Activated B cell treated with CpG ODN at 0.5 μM for 24 hours (primary cell): ENCODE data around the gene SPRN. TPM values are rescaled to one million over a fixed set of nuclear protein-coding genes. Genes with fewer than 3 reads are reported as not detected.
"Not testable (repeated sequence)": the region's sequence is repeated elsewhere in the genome, so short reads cannot be mapped to it uniquely, and the experiment has no call there.

Source experiments
- ATAC-seq: fragments of 200-7000 bp; cut with Tn5 transposase; one replicate; pipeline ENCODE4 v1.10.0; 2021; ENCODE audit warnings: low read depth, mild to moderate bottlenecking, moderate library complexity
- CTCF ChIA-PET: fragments of 350-600 bp; sonication (Branson Sonifier 250); formaldehyde crosslinking; loops from one replicate; lab custom pipeline; 2021; ENCODE audit warnings: antibody characterized with exemption; lab: Charles Lee
- POLR2A ChIA-PET: fragments of 350-600 bp; sonication (Branson Sonifier 250); formaldehyde crosslinking; loops from one replicate; lab custom pipeline; 2021; ENCODE audit warnings: antibody characterized with exemption; lab: Charles Lee
- DNase-seq: peaks from one replicate; pipeline ENCODE4 v3.0.0; 2022
- H3K27ac Mint-ChIP-seq: one replicate; pipeline ENCODE4 v1.8.0; 2020; ENCODE audit warnings: mixed read lengths
- H3K27me3 Mint-ChIP-seq: one replicate; pipeline ENCODE4 v1.8.0; 2021; ENCODE audit warnings: mixed read lengths
- H3K36me3 Mint-ChIP-seq: one replicate; pipeline ENCODE4 v1.8.0; 2021; ENCODE audit warnings: low read depth, mixed read lengths
- H3K4me1 Mint-ChIP-seq: one replicate; pipeline ENCODE4 v1.8.0; 2021; ENCODE audit warnings: mixed read lengths
- H3K4me3 Mint-ChIP-seq: one replicate; pipeline ENCODE4 v1.8.0; 2020; ENCODE audit warnings: mild to moderate bottlenecking, mixed read lengths
- H3K9me3 Mint-ChIP-seq: one replicate; pipeline ENCODE4 v1.8.0; 2020; ENCODE audit warnings: mixed read lengths
- intact Hi-C: fragments of 100-400 bp; cut with micrococcal nuclease; formaldehyde crosslinking; loops from one replicate; pipeline ENCODE4 v1.15.1; 2024
- total RNA-seq: library from RNA; stranded (reverse); gene quantifications from 2 replicates; pipeline ENCODE4 v1.2.3, GENCODE V29; 2022
- TF ChIP-seq, protein P1 (sequence below): fragments of 200-600 bp; IDR thresholded peaks from one replicate; pipeline ENCODE4 v1.8.0; 2022; ENCODE audit warnings: antibody characterized with exemption, mild to moderate bottlenecking

Gene SPRN
- total RNA-seq, 1 donor from 2014 or later, result not detected

DNA sequence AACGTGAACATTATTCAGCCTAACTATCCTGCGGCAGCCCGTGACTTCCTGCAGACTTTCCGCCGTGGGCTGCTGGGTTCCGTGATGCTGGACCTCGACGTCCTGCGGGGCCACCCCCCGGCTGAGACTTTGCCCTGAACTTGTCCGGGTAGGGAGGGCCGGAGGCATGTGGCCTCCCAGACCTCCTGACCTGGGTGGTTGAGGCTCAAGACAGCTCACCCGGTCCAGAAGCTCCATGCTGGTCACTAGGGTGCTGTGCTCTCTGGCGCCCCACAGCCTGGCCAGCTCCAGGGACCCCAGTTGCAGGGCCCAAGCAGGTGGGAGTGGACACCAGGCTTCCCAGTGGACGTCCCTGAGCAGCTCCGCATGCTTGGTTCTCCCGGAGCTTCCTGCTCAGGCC, 4.4 kb downstream of the SPRN start:
- DNase-seq (no peak), ATAC-seq (no peak)
- Mint-ChIP-seq H3K27ac (no peak overlapping the region), H3K4me1 (peaks cover 3% of the 10 kb centered on the region), H3K9me3 (no peaks in the 10 kb centered on the region), H3K4me3 (no peak overlapping the region), H3K27me3 (no peaks in the 10 kb centered on the region), H3K36me3 (peaks cover 40% of the 10 kb centered on the region)
- ChIA-PET POLR2A (no interaction called here), CTCF (no interaction called here)
- intact Hi-C loops, result no loop called here
- TF ChIP-seq, protein P1, sequence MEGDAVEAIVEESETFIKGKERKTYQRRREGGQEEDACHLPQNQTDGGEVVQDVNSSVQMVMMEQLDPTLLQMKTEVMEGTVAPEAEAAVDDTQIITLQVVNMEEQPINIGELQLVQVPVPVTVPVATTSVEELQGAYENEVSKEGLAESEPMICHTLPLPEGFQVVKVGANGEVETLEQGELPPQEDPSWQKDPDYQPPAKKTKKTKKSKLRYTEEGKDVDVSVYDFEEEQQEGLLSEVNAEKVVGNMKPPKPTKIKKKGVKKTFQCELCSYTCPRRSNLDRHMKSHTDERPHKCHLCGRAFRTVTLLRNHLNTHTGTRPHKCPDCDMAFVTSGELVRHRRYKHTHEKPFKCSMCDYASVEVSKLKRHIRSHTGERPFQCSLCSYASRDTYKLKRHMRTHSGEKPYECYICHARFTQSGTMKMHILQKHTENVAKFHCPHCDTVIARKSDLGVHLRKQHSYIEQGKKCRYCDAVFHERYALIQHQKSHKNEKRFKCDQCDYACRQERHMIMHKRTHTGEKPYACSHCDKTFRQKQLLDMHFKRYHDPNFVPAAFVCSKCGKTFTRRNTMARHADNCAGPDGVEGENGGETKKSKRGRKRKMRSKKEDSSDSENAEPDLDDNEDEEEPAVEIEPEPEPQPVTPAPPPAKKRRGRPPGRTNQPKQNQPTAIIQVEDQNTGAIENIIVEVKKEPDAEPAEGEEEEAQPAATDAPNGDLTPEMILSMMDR, result no peak

DNA sequence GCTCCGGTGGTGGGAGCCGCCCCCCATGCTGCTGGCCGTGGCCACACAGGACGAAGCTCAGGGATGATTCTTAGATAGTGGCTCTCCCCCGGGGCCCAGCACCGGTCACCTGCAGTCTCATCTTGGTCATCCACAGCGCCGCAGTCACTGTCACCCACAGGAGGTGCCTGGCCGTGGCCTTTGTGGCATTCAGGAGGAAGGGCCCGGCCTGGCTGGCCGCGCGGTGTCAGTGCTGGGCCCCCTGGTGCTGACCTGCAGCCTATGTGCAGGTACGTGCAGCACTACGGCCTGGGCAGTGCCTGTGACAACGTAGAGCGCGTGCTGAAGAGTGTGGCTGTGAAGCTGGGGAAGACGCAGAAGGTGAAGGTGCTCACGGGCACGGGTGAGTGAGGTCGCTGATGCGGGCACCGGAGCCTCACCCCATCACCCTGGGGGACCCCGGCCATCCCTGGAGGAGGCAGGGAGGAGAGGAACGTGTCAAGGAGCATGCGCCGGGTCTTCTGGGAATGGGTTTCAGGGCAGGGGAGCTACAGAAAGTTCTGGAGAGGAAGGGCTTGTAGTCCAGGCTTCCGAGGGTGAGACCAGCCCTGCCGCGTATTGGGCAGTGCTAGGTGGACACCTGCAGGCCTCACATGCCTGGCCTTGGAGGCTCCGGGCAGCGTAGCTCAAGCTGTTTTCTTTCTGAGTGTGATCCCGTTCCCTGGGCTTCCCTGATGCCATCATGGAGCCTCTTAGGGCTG, 5.0 kb downstream of the SPRN start:
- H3K36me3 Mint-ChIP-seq, result peaks cover 44% of the 10 kb centered on the region
- POLR2A ChIA-PET, result no interaction called here
- H3K27ac Mint-ChIP-seq, result no peak overlapping the region
- CTCF ChIA-PET, result no interaction called here
- H3K4me1 Mint-ChIP-seq, result peaks cover 3% of the 10 kb centered on the region
- no peaks in the 10 kb centered on the region for H3K9me3 Mint-ChIP-seq
- intact Hi-C loops, result no loop called here
- no peaks in the 10 kb centered on the region for H3K27me3 Mint-ChIP-seq
- ATAC-seq (no peak), DNase-seq (no peak)
- TF ChIP-seq, protein P1, result no peak
- no peak overlapping the region for H3K4me3 Mint-ChIP-seq

DNA sequence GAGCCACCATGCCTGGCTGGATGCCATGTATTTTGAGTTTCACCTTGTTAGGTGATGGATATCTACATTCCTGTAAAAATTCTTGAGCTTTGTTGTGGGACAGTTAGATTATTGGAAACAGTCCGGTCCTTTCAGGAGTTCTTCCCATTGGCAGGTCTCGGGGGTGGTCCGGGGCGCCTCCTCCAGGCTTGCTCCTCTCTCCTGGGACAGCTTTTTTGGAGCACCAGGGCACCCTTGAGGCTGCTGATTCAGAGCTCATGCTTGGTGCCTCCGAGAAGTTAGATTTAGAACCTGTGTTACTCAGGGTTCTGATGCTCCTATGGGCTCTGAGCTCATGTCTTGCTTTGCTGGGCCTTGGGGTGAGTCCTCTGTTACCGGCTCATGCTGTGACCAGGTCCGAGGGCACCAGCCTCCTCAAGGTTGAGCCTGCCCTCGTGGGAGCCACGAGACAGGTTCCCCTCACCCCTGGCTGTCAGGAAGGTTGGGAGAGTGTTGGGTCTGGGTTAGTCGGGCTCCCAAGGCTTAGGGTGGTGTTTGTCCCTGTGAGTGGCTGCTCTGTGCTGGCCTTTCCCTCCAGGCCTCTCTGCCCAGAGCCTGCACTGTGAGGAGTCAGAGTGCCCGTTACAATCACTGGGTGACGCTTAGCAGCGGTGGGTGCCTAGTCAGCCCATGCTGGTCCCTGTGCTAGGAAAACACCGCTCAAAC, 6.0 kb downstream of the SPRN start:
- Mint-ChIP-seq H3K27me3 (no peaks in the 10 kb centered on the region), H3K4me1 (peaks cover under 1% of the 10 kb centered on the region), H3K4me3 (no peak overlapping the region), H3K36me3 (peaks cover 47% of the 10 kb centered on the region), H3K27ac (no peak overlapping the region), H3K9me3 (peaks cover 1% of the 10 kb centered on the region)
- DNase-seq, result no peak
- ATAC-seq, result no peak
- TF ChIP-seq, protein P1, result no peak
- ChIA-PET POLR2A (no interaction called here), CTCF (interaction anchor here (1.3 kb wide), 1 partner anchor 19 kb away, joined by 5 read pairs; no protein-coding TSS in a partner anchor)
- intact Hi-C loops, result no loop called here

DNA sequence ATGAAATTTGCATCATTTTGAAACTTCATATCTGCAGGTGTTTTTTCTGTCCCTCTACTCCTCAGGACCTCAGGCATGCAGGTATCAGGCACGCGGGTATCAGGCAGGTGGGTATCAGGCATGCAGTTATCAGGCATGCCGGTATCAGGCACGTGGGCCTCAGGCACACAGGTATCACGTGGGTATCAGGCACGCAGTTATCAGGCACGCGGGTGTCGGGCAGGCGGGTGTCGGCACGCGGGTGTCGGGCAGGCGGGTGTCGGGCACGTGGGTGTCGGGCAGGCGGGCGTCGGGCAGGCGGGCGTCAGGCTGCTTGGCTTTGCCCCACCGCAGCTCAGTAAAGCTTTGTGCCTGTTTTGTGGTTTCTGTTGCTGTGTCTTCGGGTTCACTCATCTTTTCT, 8.7 kb downstream of the SPRN start:
- Mint-ChIP-seq H3K27me3 (no peaks in the 10 kb centered on the region), H3K27ac (no peak overlapping the region), H3K4me3 (no peak overlapping the region), H3K4me1 (peaks cover 2% of the 10 kb centered on the region), H3K36me3 (peaks cover 73% of the 10 kb centered on the region), H3K9me3 (peaks cover 19% of the 10 kb centered on the region)
- ChIA-PET POLR2A (no interaction called here), CTCF (no interaction called here)
- no peak for ATAC-seq
- TF ChIP-seq, protein P1, result no peak
- intact Hi-C loops, result no loop called here
- no peak for DNase-seq

DNA sequence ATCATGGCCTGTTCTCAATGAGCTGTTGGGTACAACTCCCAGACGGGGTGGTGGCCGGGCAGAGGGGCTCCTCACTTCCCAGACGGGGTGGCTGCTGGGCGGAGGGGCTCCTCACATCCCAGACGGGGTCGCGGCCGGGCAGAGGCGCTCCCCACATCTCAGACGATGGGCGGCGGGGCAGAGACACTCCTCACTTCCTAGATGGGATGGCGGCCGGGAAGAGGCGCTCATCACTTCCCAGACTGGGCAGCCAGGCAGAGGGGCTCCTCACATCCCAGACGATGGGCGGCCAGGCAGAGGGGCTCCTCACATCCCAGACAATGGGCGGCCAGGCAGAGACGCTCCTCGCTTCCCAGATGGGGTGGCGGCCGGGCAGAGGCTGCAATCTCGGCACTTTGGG, 10.0 kb downstream of the SPRN start:
- H3K27ac Mint-ChIP-seq, H3K27me3 Mint-ChIP-seq, CTCF ChIA-PET, H3K4me1 Mint-ChIP-seq, ATAC-seq, H3K4me3 Mint-ChIP-seq, DNase-seq, POLR2A ChIA-PET, intact Hi-C loops: not testable (repeated sequence)
- Mint-ChIP-seq H3K9me3 (peaks cover 19% of the 10 kb centered on the region), H3K36me3 (peaks cover 73% of the 10 kb centered on the region)
